Measurements from ENCODE around the gene CLDN19.

CLDN19 gene, protein sequence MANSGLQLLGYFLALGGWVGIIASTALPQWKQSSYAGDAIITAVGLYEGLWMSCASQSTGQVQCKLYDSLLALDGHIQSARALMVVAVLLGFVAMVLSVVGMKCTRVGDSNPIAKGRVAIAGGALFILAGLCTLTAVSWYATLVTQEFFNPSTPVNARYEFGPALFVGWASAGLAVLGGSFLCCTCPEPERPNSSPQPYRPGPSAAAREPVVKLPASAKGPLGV

DNA sequence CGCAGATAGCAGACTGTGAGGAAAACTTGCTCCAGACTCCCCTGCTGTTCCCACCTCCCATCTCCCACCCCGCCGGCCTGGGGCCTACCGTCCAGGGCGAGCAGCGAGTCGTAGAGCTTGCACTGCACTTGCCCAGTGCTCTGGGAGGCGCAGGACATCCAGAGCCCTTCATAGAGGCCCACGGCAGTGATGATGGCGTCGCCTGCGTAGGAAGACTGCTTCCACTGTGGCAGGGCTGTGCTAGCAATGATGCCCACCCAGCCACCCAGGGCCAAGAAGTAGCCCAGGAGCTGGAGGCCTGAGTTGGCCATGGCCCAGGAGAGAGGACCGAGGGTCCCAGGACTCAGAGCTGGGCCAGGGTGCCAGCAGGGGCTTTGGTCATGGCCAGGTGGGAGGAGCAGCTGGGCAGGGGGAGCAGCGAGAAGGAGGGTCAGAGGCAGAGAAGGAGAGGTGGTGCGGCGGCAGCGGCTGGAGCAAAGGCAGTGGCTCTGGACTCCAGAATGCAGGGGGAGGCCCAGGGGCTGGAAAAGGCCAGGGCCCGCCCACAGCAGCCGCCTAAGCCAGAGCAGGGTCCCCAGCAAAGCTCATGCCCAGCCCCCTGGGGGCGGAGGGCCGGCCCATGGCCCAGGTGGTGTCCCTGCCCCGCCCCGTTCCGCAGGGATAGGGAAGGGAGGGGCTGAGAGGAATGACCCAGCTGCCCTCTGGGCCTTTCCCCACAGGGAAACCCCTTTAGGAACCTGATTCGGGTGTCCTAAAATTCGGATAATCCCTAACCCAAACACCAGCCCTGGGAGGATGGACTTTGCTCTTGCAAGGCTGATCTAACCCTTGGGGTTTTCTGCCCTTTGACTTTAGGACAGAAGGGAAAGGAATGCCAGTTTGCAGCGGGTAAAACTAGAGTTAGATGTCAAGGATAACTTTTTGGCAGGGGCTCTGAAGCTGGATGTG lies at the start of gene CLDN19:
Gene CLDN19, minus strand, starts transcription at position 484 of the 948 bp plus-strand sequence. Its CDS starts 173 bp downstream, at position 311.
- Histone ChIP-seq H3K27me3 (ENCODE audit: insufficient read depth, low read depth, severe bottlenecking) (no peaks in the 10 kb centered on the region), H3K27ac (peak within 1 kb of the TSS; percentile 89), H3K36me3 (no peaks in the 10 kb centered on the region), H3K9me3 (ENCODE audit: severe bottlenecking) (no peaks in the 10 kb centered on the region), H3K4me3 (ENCODE audit: low read depth, low read length) (peak within 1 kb of the TSS; percentile 43)
- TF ChIP-seq, protein P1, sequence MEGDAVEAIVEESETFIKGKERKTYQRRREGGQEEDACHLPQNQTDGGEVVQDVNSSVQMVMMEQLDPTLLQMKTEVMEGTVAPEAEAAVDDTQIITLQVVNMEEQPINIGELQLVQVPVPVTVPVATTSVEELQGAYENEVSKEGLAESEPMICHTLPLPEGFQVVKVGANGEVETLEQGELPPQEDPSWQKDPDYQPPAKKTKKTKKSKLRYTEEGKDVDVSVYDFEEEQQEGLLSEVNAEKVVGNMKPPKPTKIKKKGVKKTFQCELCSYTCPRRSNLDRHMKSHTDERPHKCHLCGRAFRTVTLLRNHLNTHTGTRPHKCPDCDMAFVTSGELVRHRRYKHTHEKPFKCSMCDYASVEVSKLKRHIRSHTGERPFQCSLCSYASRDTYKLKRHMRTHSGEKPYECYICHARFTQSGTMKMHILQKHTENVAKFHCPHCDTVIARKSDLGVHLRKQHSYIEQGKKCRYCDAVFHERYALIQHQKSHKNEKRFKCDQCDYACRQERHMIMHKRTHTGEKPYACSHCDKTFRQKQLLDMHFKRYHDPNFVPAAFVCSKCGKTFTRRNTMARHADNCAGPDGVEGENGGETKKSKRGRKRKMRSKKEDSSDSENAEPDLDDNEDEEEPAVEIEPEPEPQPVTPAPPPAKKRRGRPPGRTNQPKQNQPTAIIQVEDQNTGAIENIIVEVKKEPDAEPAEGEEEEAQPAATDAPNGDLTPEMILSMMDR (IDR thresholded peaks at IDR 0.05; ENCODE audit: low read depth, low read length), result no peak
- peak; percentile 92 for DNase-seq

DNA sequence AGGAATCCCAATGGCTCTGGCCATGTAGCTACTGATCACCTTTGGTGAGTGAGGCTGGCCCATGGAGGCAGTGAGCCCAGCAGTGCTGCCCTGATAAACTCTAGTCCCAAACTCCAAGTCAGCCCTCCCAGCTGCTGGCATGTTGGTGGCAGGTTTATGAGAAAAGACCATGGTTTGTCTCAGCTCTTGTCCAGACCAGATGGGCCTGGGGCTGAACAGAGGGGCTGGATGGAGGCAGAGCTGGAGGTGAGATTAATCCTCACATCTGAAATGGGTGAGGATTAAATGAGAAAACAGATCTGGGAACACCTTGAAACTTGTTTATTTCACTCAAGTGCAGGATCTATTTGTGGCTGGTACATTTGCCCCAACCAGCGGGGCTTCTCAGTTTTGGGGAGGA lies 48.0 kb upstream of the CLDN19 start:
- H3K9me3 ChIP-seq (ENCODE audit: severe bottlenecking), result no peaks in the 10 kb centered on the region
- H3K4me3 ChIP-seq (ENCODE audit: low read depth, low read length), result no peak overlapping the region
- peak overlapping the region; percentile 74 for H3K27ac ChIP-seq
- DNase-seq, result peak; percentile 74
- TF ChIP-seq, protein P1 (IDR thresholded peaks at IDR 0.05; ENCODE audit: low read depth, low read length), result no peak
- no peaks in the 10 kb centered on the region for H3K27me3 ChIP-seq (ENCODE audit: insufficient read depth, low read depth, severe bottlenecking)
- H3K36me3 ChIP-seq, result peaks cover 15% of the 10 kb centered on the region

DNA sequence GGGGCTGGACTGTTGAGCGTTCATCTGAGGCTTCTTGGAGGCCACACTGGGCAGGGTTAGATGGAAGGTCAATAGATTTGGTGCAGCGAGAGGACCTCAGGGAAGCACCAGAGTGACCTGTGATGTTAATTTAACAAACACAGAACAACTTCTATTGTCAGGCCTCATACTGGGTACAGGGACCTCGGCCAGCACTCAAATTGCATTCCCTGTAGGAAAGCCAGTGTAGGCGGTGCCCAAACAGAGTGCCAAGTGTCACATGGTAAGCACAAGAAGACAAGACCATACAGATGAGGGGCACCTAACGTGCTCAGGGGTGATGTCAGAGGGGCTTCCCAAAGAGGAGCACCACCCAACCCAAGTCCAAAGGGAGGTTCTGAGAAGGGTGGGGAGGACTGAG lies 46.1 kb upstream of the CLDN19 start:
- DNase-seq, result no peak
- no peaks in the 10 kb centered on the region for H3K27me3 ChIP-seq (ENCODE audit: insufficient read depth, low read depth, severe bottlenecking)
- peaks cover 28% of the 10 kb centered on the region for H3K36me3 ChIP-seq
- TF ChIP-seq, protein P1 (IDR thresholded peaks at IDR 0.05; ENCODE audit: low read depth, low read length), result no peak
- H3K27ac ChIP-seq, result no peak overlapping the region
- no peaks in the 10 kb centered on the region for H3K9me3 ChIP-seq (ENCODE audit: severe bottlenecking)
- no peak overlapping the region for H3K4me3 ChIP-seq (ENCODE audit: low read depth, low read length)

DNA sequence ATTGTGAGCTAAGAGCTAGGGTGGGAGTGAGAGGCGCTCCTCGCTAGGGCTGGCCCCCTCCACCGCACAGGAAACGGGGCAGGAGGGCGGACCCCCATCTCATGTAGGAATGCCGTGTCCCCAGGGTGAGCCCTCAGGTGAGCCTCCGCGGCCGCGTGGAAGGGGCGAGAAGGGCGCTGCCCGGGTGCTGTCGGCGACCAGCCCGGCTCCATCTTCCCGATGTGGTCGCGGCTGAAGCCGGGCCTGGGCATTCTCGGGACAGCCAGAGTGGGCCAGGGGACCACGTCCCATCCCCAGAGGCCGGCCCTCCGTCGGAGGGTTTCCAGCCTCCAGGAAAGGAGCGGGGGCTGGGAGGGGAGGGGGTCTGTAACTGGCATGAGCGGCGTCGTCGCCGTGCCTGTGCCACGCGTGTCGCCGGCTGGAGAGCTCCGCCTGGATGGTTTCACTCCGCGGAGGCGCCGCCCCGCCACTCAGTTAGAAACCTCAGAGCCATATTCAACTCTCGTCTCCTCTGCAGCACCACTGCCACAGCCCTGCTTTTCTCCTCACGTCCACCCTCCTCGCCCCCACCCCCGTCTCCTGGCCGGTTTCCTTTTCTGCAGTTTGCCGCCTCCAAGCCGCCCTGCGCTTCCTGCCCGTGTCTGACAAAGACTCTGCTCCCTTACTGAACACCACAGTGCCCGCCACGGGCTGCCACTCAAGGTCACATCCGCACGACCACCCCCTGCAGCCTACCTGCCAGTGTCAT lies 45.1 kb upstream of the CLDN19 start, which contains the start of gene TMEM269:
Gene TMEM269, plus strand, starts transcription at position 46 of the 748 bp plus-strand sequence. CDS start 4,903 bp downstream, outside the sequence.
- H3K27ac ChIP-seq, result no peak within 1 kb of the TSS
- no peaks in the 10 kb centered on the region for H3K27me3 ChIP-seq (ENCODE audit: insufficient read depth, low read depth, severe bottlenecking)
- DNase-seq, result no peak
- no peak within 1 kb of the TSS for H3K4me3 ChIP-seq (ENCODE audit: low read depth, low read length)
- TF ChIP-seq, protein P1 (IDR thresholded peaks at IDR 0.05; ENCODE audit: low read depth, low read length), result no peak
- no peaks in the 10 kb centered on the region for H3K9me3 ChIP-seq (ENCODE audit: severe bottlenecking)
- H3K36me3 ChIP-seq, result peaks cover 36% of the 10 kb centered on the region

DNA sequence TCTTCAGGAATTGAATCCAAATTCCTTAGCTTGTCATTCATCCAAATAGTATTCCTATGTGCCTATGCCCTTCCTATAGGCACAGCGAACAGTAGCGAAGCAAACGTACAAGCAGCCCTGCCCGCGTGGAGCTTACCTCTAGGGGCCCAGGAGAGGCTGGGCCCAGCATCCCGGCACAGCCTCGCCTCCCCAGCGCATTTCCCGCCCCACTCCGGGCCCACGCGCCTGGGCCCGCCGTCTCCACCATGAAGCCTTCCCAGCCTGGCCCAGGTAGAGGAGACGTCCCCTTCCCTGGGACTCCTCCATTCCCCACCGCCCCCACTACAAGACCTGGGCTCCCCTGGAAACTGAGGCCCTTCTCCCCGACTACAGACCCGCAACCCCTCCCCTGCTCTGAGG lies 44.5 kb upstream of the CLDN19 start:
- DNase-seq, result no peak
- TF ChIP-seq, protein P1 (IDR thresholded peaks at IDR 0.05; ENCODE audit: low read depth, low read length), result no peak
- H3K9me3 ChIP-seq (ENCODE audit: severe bottlenecking), result no peaks in the 10 kb centered on the region
- H3K27ac ChIP-seq, result no peak overlapping the region
- no peaks in the 10 kb centered on the region for H3K27me3 ChIP-seq (ENCODE audit: insufficient read depth, low read depth, severe bottlenecking)
- peaks cover 41% of the 10 kb centered on the region for H3K36me3 ChIP-seq
- no peak overlapping the region for H3K4me3 ChIP-seq (ENCODE audit: low read depth, low read length)

All from WERI-Rb-1 (cell line).